GM18498 (cell line): ENCODE measurements around the gene CYP2B6.
"Not testable (repeated sequence)": the region's sequence is repeated elsewhere in the genome, so short reads cannot be mapped to it uniquely, and the experiment has no call there.

Experiments
- ATAC-seq: cut with Tn5 transposase; IDR thresholded peaks from one replicate; pipeline ENCODE4 v1.9.1; 2021; ENCODE audit warnings: mild to moderate bottlenecking, moderate library complexity; ENCODE audit not compliant: unreplicated experiment

The CYP2B6 gene

GRCh38 chr19:40980743-40981442 lies 10.2 kb upstream of the CYP2B6 start:
- not testable (repeated sequence) for ATAC-seq

GRCh38 chr19:40981591-40981990 lies 9.5 kb upstream of the CYP2B6 start:
- ATAC-seq = no peak

- ATAC-seq = no peak
Observed at GRCh38 chr19:40982594-40983101, 8.4 kb upstream of the CYP2B6 start.

- no peak for ATAC-seq
Observed at GRCh38 chr19:40989453-40989852, 1.6 kb upstream of the CYP2B6 start.

- ATAC-seq = no peak
Observed at GRCh38 chr19:40995355-40995754, 4.3 kb downstream of the CYP2B6 start.

- not testable (repeated sequence) for ATAC-seq
Observed at GRCh38 chr19:40999018-40999417, 7.9 kb downstream of the CYP2B6 start.

GRCh38 chr19:41000310-41000737 lies 9.2 kb downstream of the CYP2B6 start:
- ATAC-seq = no peak

GRCh38 chr19:41001243-41001971 lies 10.3 kb downstream of the CYP2B6 start:
- ATAC-seq = no peak

GRCh38 chr19:41003656-41004055 lies 12.6 kb downstream of the CYP2B6 start:
- ATAC-seq = not testable (repeated sequence)

- ATAC-seq = no peak
Observed at GRCh38 chr19:41009700-41010235, 18.7 kb downstream of the CYP2B6 start.

- ATAC-seq = no peak
Observed at GRCh38 chr19:41013359-41013758, 22.3 kb downstream of the CYP2B6 start.

- ATAC-seq = no peak
Observed at GRCh38 chr19:41014643-41015042, 23.6 kb downstream of the CYP2B6 start.

GRCh38 chr19:41016488-41017071 lies 25.5 kb downstream of the CYP2B6 start:
- no peak for ATAC-seq

GRCh38 chr19:41018736-41019290 lies 27.7 kb downstream of the CYP2B6 start:
- ATAC-seq = no peak

GRCh38 chr19:41019346-41019745 lies 28.3 kb downstream of the CYP2B6 start:
- ATAC-seq = no peak

- no peak for ATAC-seq
Observed at GRCh38 chr19:41023193-41023592, 32.1 kb downstream of the CYP2B6 start.

GRCh38 chr19:41025411-41025810 lies 34.3 kb downstream of the CYP2B6 start:
- no peak for ATAC-seq

- no peak for ATAC-seq
Observed at GRCh38 chr19:41025871-41026270, 34.8 kb downstream of the CYP2B6 start.

- no peak for ATAC-seq
Observed at GRCh38 chr19:41027273-41027967, 36.3 kb downstream of the CYP2B6 start.
